ENCODE results near the gene TMC3. TPM values are rescaled to one million over a fixed set of nuclear protein-coding genes. Genes with fewer than 3 reads are reported as not detected.
"Not testable (repeated sequence)": the region's sequence is repeated elsewhere in the genome, so short reads cannot be mapped to it uniquely, and the experiment has no call there.

The TMC3 gene
- total RNA-seq, 1 donor from 2014 or later, result not detected

- intact Hi-C loops (cut with micrococcal nuclease), result loop anchor here (2.0 kb wide), 1 partner anchor 44 kb away; no protein-coding TSS in a partner anchor
- no peaks in the 10 kb centered on the region for H3K36me3 Mint-ChIP-seq (ENCODE audit: low read depth)
- no peaks in the 10 kb centered on the region for H3K9me3 Mint-ChIP-seq
- no peak overlapping the region for H3K27ac Mint-ChIP-seq
- peaks cover 2% of the 10 kb centered on the region for H3K4me1 Mint-ChIP-seq (ENCODE audit: low read depth)
- no peak overlapping the region for H3K4me3 Mint-ChIP-seq (ENCODE audit: low read depth)
- peaks cover 9% of the 10 kb centered on the region for H3K27me3 Mint-ChIP-seq (ENCODE audit: low read depth)
- no peak for DNase-seq (ENCODE audit: low spot score)
Measured at GRCh38 chr15:81337241-81337640, 36.8 kb downstream of the TMC3 start.

GRCh38 chr15:81336568-81336967, 37.4 kb downstream of the TMC3 start:
- no peak overlapping the region for H3K4me3 Mint-ChIP-seq (ENCODE audit: low read depth)
- peaks cover 2% of the 10 kb centered on the region for H3K4me1 Mint-ChIP-seq (ENCODE audit: low read depth)
- intact Hi-C loops (cut with micrococcal nuclease), result loop anchor here (1.0 to 2.0 kb wide), 2 partner anchors 44 to 61 kb away; no protein-coding TSS in a partner anchor
- H3K27me3 Mint-ChIP-seq (ENCODE audit: low read depth), result peaks cover 9% of the 10 kb centered on the region
- H3K36me3 Mint-ChIP-seq (ENCODE audit: low read depth), result no peaks in the 10 kb centered on the region
- no peak overlapping the region for H3K27ac Mint-ChIP-seq
- H3K9me3 Mint-ChIP-seq, result no peaks in the 10 kb centered on the region
- DNase-seq (ENCODE audit: low spot score), result no peak

GRCh38 chr15:81335631-81336030, 38.4 kb downstream of the TMC3 start:
- Mint-ChIP-seq H3K9me3 (no peaks in the 10 kb centered on the region), H3K4me1 (ENCODE audit: low read depth) (peaks cover 8% of the 10 kb centered on the region), H3K27me3 (ENCODE audit: low read depth) (peaks cover 7% of the 10 kb centered on the region), H3K27ac (no peak overlapping the region), H3K4me3 (ENCODE audit: low read depth) (no peak overlapping the region), H3K36me3 (ENCODE audit: low read depth) (no peaks in the 10 kb centered on the region)
- DNase-seq (ENCODE audit: low spot score), result no peak
- intact Hi-C loops (cut with micrococcal nuclease), result loop anchor here (1.0 to 2.0 kb wide), 2 partner anchors 43 to 60 kb away; no protein-coding TSS in a partner anchor

GRCh38 chr15:81334768-81335435, 39.1 kb downstream of the TMC3 start:
- no peak overlapping the region for H3K27ac Mint-ChIP-seq
- H3K27me3 Mint-ChIP-seq (ENCODE audit: low read depth), result peaks cover 6% of the 10 kb centered on the region
- intact Hi-C loops (cut with micrococcal nuclease), result no loop called here
- H3K9me3 Mint-ChIP-seq, result no peaks in the 10 kb centered on the region
- no peak for DNase-seq (ENCODE audit: low spot score)
- no peaks in the 10 kb centered on the region for H3K36me3 Mint-ChIP-seq (ENCODE audit: low read depth)
- peaks cover 8% of the 10 kb centered on the region for H3K4me1 Mint-ChIP-seq (ENCODE audit: low read depth)
- H3K4me3 Mint-ChIP-seq (ENCODE audit: low read depth), result no peak overlapping the region

GRCh38 chr15:81333363-81333762, 40.6 kb downstream of the TMC3 start:
- Mint-ChIP-seq H3K27me3 (ENCODE audit: low read depth) (peaks cover 2% of the 10 kb centered on the region), H3K27ac (no peak overlapping the region), H3K36me3 (ENCODE audit: low read depth) (no peaks in the 10 kb centered on the region), H3K4me1 (ENCODE audit: low read depth) (peaks cover 8% of the 10 kb centered on the region), H3K9me3 (no peaks in the 10 kb centered on the region), H3K4me3 (ENCODE audit: low read depth) (no peak overlapping the region)
- intact Hi-C loops (cut with micrococcal nuclease), result no loop called here
- no peak for DNase-seq (ENCODE audit: low spot score)

GRCh38 chr15:81332326-81332725, 41.7 kb downstream of the TMC3 start:
- H3K4me3 Mint-ChIP-seq (ENCODE audit: low read depth), result no peak overlapping the region
- no peak for DNase-seq (ENCODE audit: low spot score)
- H3K4me1 Mint-ChIP-seq (ENCODE audit: low read depth), result peaks cover 8% of the 10 kb centered on the region
- H3K27ac Mint-ChIP-seq, result no peak overlapping the region
- no peaks in the 10 kb centered on the region for H3K9me3 Mint-ChIP-seq
- intact Hi-C loops (cut with micrococcal nuclease), result no loop called here
- H3K36me3 Mint-ChIP-seq (ENCODE audit: low read depth), result no peaks in the 10 kb centered on the region
- H3K27me3 Mint-ChIP-seq (ENCODE audit: low read depth), result peaks cover 2% of the 10 kb centered on the region

GRCh38 chr15:81331600-81331999, 42.4 kb downstream of the TMC3 start:
- no peak for DNase-seq (ENCODE audit: low spot score)
- peaks cover 8% of the 10 kb centered on the region for H3K4me1 Mint-ChIP-seq (ENCODE audit: low read depth)
- H3K9me3 Mint-ChIP-seq, result no peaks in the 10 kb centered on the region
- H3K4me3 Mint-ChIP-seq (ENCODE audit: low read depth), result no peak overlapping the region
- H3K36me3 Mint-ChIP-seq (ENCODE audit: low read depth), result no peaks in the 10 kb centered on the region
- H3K27me3 Mint-ChIP-seq (ENCODE audit: low read depth), result no peaks in the 10 kb centered on the region
- no peak overlapping the region for H3K27ac Mint-ChIP-seq
- intact Hi-C loops (cut with micrococcal nuclease), result no loop called here

- H3K27ac Mint-ChIP-seq; DNase-seq (ENCODE audit: low spot score): not testable (repeated sequence)
Measured at GRCh38 chr15:81331141-81331540, 42.9 kb downstream of the TMC3 start.

GRCh38 chr15:81330366-81331090, 43.5 kb downstream of the TMC3 start:
- no peaks in the 10 kb centered on the region for H3K36me3 Mint-ChIP-seq (ENCODE audit: low read depth)
- H3K4me1 Mint-ChIP-seq (ENCODE audit: low read depth), result peaks cover 7% of the 10 kb centered on the region
- H3K27ac Mint-ChIP-seq, result no peak overlapping the region
- DNase-seq (ENCODE audit: low spot score), result no peak
- H3K27me3 Mint-ChIP-seq (ENCODE audit: low read depth), result no peaks in the 10 kb centered on the region
- H3K4me3 Mint-ChIP-seq (ENCODE audit: low read depth), result no peak overlapping the region
- H3K9me3 Mint-ChIP-seq, result no peaks in the 10 kb centered on the region
- intact Hi-C loops (cut with micrococcal nuclease), result no loop called here

More at GRCh38 chr15:81331141-81331540, 42.9 kb downstream of the TMC3 start:
- H3K9me3 Mint-ChIP-seq; H3K4me1 Mint-ChIP-seq (ENCODE audit: low read depth); intact Hi-C loops (cut with micrococcal nuclease); H3K4me3 Mint-ChIP-seq (ENCODE audit: low read depth); H3K36me3 Mint-ChIP-seq (ENCODE audit: low read depth); H3K27me3 Mint-ChIP-seq (ENCODE audit: low read depth): not testable (repeated sequence)

- intact Hi-C loops (cut with micrococcal nuclease), result no loop called here
- H3K9me3 Mint-ChIP-seq, result no peaks in the 10 kb centered on the region
Measured at GRCh38 chr15:81329446-81329845, 44.6 kb downstream of the TMC3 start.

GRCh38 chr15:81327516-81327915, 46.5 kb downstream of the TMC3 start:
- H3K9me3 Mint-ChIP-seq, result no peaks in the 10 kb centered on the region
- peaks cover 21% of the 10 kb centered on the region for H3K4me1 Mint-ChIP-seq (ENCODE audit: low read depth)
- no peaks in the 10 kb centered on the region for H3K36me3 Mint-ChIP-seq (ENCODE audit: low read depth)
- intact Hi-C loops (cut with micrococcal nuclease), result no loop called here
- H3K4me3 Mint-ChIP-seq (ENCODE audit: low read depth), result no peak overlapping the region
- H3K27me3 Mint-ChIP-seq (ENCODE audit: low read depth), result no peaks in the 10 kb centered on the region
- H3K27ac Mint-ChIP-seq, result no peak overlapping the region
- no peak for DNase-seq (ENCODE audit: low spot score)

More at GRCh38 chr15:81329446-81329845, 44.6 kb downstream of the TMC3 start:
- Mint-ChIP-seq H3K27ac (no peak overlapping the region), H3K4me3 (ENCODE audit: low read depth) (no peak overlapping the region), H3K27me3 (ENCODE audit: low read depth) (no peaks in the 10 kb centered on the region), H3K36me3 (ENCODE audit: low read depth) (no peaks in the 10 kb centered on the region), H3K4me1 (ENCODE audit: low read depth) (peaks cover 10% of the 10 kb centered on the region)
- no peak for DNase-seq (ENCODE audit: low spot score)

GRCh38 chr15:81326466-81327212, 47.4 kb downstream of the TMC3 start:
- no peaks in the 10 kb centered on the region for H3K27me3 Mint-ChIP-seq (ENCODE audit: low read depth)
- H3K9me3 Mint-ChIP-seq, result no peaks in the 10 kb centered on the region
- no peak overlapping the region for H3K27ac Mint-ChIP-seq
- peaks cover 26% of the 10 kb centered on the region for H3K4me1 Mint-ChIP-seq (ENCODE audit: low read depth)
- peaks cover 5% of the 10 kb centered on the region for H3K36me3 Mint-ChIP-seq (ENCODE audit: low read depth)
- DNase-seq (ENCODE audit: low spot score), result no peak
- intact Hi-C loops (cut with micrococcal nuclease), result no loop called here
- H3K4me3 Mint-ChIP-seq (ENCODE audit: low read depth), result no peak overlapping the region

Data from activated T-helper 2 cell treated with anti-CD3 and anti-CD28 coated beads, Interferon-gamma antibody, Interleukin-2, Interleukin-4, amounts not matched to agents 10 μg/mL and 5 μg/mL and 100 μg/mL, durations not matched to agents 14 hours and 24 hours and 36 hours (primary cell).